ENCODE data around the gene ZBTB49.

ZBTB49 gene

GRCh38 chr4:4358093-4358854 is 68.2 kb downstream of the ZBTB49 start:
- DNase-seq (ENCODE audit: low spot score), result no peak

- DNase-seq (ENCODE audit: low spot score), result no peak
Measured at GRCh38 chr4:4361883-4362282, 71.8 kb downstream of the ZBTB49 start.

GRCh38 chr4:4362991-4363697 is 73.1 kb downstream of the ZBTB49 start:
- no peak for DNase-seq (ENCODE audit: low spot score)

DNA sequence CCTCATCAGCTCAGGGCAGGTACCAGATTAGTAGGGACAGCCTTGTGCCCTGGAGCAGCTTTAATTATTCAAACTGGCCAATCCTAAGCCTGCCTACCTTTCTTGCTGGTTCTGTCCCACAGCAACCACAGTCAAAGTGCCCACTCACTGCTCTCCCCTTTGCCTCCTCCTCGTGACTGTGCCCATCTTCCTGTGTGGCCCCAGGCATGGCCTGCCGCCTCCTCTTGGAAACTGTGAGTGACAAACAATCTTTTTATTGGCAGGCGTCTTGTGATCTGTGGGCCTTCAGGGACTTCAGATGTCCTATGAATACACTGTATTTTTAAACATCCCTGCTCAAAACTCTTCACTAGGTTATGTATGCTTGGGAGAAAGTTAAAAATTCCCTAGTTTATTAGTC is 74.0 kb downstream of the ZBTB49 start:
- no peak for DNase-seq (ENCODE audit: low spot score)

GRCh38 chr4:4364486-4365208 is 74.6 kb downstream of the ZBTB49 start:
- DNase-seq (ENCODE audit: low spot score), result no peak

DNA sequence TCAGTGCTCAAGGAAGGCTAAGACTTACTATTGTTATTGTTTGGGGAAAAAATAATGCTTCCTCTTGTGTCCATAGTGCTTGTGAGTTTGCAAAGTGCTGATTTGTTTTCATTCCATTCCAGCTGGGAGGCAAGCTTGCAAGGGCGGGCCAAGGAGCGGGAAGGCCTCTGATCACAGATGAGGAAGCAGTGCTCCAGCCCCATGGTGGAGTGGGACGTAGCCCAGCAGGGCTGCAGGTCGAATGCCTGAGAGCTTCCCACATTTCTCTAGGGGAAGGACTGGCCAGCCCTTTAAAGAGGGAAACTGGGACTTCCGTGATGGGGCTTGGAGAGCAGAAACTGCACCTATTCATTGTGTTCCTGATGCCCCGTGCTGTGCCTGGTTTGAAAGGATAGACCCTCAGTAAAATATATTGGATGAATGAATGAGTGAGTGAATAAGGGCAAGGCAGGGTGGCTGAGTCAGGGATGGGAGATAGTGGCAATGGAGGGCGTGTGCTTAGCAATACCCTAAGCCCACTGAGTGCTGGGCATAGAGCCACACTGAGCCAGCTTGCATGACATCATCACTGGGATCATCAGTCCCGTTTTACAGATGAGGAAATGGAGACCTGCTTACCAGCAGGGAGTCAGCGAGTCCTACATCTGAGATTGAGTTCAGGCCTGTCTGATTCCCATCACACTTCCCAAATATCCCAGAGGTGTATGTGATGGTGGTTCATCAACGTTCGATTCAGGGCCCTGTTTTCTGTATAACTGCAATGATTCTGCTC is 78.9 kb downstream of the ZBTB49 start:
- no peak for DNase-seq (ENCODE audit: low spot score)
